ENCODE results near the gene PPP1R2C. TPM values are rescaled to one million over a fixed set of nuclear protein-coding genes. Genes with fewer than 3 reads are reported as not detected.

PPP1R2C gene
- not detected for total RNA-seq

DNA sequence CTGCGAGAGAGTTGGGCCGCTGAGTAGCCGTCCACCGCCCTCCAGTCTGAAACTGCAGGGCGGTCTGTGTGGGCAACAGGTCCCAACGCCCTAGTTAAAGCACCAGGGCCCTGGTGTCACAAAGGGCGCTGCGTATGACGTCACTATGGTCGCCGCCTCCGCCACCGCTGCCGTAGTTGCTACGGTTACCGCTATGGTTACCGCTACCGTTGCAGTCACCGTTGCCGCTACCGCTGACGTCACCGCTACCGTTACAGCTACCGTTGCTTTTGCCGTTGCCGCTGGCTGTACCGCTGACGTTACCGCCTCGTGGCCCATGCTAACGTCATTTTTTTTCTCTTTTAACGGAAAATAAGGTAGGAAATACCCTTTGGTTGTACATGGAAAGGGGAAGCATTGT, at the start of gene PPP1R2C:
PPP1R2C (minus strand) TSS at position 68 of the 400 bp plus-strand sequence. CDS start 84 bp downstream, outside the sequence.
- Histone ChIP-seq H3K36me3 (no peaks in the 10 kb centered on the region), H3K4me1 (no peaks in the 10 kb centered on the region), H3K4me3 (no peak within 1 kb of the TSS), H3K9me3 (no peaks in the 10 kb centered on the region), H3K27ac (no peak within 1 kb of the TSS), H3K27me3 (no peaks in the 10 kb centered on the region)
- DNase-seq, result no peak
- intact Hi-C loops (cut with DNase I), result no loop called here
- WGBS, 2 donors, result 71 to 96% methylated on average over 12 to 20 of the region's 33 CpGs
- TF ChIP-seq, protein P1, sequence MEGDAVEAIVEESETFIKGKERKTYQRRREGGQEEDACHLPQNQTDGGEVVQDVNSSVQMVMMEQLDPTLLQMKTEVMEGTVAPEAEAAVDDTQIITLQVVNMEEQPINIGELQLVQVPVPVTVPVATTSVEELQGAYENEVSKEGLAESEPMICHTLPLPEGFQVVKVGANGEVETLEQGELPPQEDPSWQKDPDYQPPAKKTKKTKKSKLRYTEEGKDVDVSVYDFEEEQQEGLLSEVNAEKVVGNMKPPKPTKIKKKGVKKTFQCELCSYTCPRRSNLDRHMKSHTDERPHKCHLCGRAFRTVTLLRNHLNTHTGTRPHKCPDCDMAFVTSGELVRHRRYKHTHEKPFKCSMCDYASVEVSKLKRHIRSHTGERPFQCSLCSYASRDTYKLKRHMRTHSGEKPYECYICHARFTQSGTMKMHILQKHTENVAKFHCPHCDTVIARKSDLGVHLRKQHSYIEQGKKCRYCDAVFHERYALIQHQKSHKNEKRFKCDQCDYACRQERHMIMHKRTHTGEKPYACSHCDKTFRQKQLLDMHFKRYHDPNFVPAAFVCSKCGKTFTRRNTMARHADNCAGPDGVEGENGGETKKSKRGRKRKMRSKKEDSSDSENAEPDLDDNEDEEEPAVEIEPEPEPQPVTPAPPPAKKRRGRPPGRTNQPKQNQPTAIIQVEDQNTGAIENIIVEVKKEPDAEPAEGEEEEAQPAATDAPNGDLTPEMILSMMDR (IDR thresholded peaks at IDR 0.05), result no peak

DNA sequence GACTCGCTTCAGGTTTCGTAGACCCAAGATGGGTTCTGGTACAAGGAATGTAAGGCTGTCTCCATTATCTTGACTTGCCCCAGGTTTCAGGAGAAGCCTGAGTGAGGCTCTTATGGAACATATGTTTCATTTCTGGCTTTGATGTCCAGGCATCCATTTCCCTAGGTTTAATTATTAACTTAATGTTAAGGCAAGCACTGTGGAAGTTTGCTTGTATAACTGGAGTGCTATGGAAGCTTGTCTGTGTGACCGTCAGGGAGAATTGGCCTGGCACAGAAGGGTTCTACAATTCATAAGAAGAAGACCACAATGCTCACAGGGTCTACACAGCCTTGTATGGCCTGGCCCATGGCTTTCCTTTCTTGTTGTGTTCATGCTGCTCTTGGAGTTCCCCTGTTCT, 47.2 kb upstream of the PPP1R2C start:
- no peak overlapping the region for H3K27ac ChIP-seq
- no peak for DNase-seq
- H3K36me3 ChIP-seq, result no peaks in the 10 kb centered on the region
- WGBS, 2 donors, result 85 to 88% methylated on average over 1 to 3 of the region's 3 CpGs
- no peak overlapping the region for H3K4me3 ChIP-seq
- no peak for TF ChIP-seq POLR2A (IDR thresholded peaks at IDR 0.05)
- TF ChIP-seq, protein P1 (IDR thresholded peaks at IDR 0.05), result no peak
- intact Hi-C loops (cut with DNase I), result no loop called here
- no peaks in the 10 kb centered on the region for H3K9me3 ChIP-seq
- H3K4me1 ChIP-seq, result no peaks in the 10 kb centered on the region
- H3K27me3 ChIP-seq, result no peaks in the 10 kb centered on the region

DNA sequence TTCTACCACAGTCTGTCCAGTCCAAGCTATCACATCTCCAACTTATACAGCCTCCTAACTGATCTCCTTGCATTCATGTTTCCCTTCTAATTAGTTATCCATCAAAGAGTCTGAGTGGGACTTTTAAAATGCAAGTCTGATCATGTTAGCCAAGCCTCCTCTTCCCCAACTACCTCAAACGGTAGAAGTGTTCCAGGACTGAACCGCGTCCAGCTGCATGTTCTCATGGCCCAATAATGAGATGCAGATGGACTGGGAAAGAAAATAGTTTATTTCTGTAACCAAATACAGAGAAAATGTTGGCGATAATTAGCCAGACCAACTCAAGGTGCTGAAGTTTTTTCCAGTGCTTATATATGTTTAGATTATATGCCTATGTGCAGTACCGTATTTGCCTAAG, 46.6 kb upstream of the PPP1R2C start:
- H3K4me3 ChIP-seq, result no peak overlapping the region
- no peak for DNase-seq
- 68 to 77% methylated on average over 3 of the region's 5 CpGs for WGBS, 2 donors
- H3K27me3 ChIP-seq, result no peaks in the 10 kb centered on the region
- no peaks in the 10 kb centered on the region for H3K36me3 ChIP-seq
- no peak overlapping the region for H3K27ac ChIP-seq
- no peaks in the 10 kb centered on the region for H3K9me3 ChIP-seq
- H3K4me1 ChIP-seq, result no peaks in the 10 kb centered on the region
- TF ChIP-seq, protein P1 (IDR thresholded peaks at IDR 0.05), result no peak
- TF ChIP-seq POLR2A (IDR thresholded peaks at IDR 0.05), result no peak
- intact Hi-C loops (cut with DNase I), result no loop called here

DNA sequence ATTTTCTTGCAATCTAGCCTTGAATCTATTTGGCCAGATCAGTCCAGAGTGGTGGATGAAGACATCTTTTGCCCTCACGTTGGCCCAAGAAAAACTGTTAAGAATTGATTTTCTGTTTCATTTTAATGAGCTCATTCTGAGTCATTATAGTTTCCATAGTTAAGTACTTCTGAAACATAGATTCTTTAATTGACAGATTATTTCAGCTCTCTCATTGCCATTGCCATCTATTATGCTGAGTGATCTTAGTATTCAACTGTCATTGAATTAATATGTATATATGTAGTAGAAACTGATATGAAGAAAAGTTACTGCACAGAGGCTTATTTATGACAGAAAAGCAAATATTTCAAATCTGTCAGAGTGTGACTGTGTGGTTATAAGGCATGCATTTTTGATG, 45.5 kb upstream of the PPP1R2C start:
- WGBS, 2 donors, result 33 to 38% methylated on average over 1 of the region's 1 CpG
- Histone ChIP-seq H3K9me3 (peaks cover 0 to 5% (median 0%) of the 10 kb centered on the region in 3 donors), H3K4me1 (no peaks in the 10 kb centered on the region), H3K27ac (no peak overlapping the region), H3K27me3 (no peaks in the 10 kb centered on the region), H3K36me3 (no peaks in the 10 kb centered on the region), H3K4me3 (no peak overlapping the region)
- TF ChIP-seq, protein P1 (IDR thresholded peaks at IDR 0.05), result no peak
- no peak for TF ChIP-seq POLR2A (IDR thresholded peaks at IDR 0.05)
- intact Hi-C loops (cut with DNase I), result no loop called here
- DNase-seq, result no peak

DNA sequence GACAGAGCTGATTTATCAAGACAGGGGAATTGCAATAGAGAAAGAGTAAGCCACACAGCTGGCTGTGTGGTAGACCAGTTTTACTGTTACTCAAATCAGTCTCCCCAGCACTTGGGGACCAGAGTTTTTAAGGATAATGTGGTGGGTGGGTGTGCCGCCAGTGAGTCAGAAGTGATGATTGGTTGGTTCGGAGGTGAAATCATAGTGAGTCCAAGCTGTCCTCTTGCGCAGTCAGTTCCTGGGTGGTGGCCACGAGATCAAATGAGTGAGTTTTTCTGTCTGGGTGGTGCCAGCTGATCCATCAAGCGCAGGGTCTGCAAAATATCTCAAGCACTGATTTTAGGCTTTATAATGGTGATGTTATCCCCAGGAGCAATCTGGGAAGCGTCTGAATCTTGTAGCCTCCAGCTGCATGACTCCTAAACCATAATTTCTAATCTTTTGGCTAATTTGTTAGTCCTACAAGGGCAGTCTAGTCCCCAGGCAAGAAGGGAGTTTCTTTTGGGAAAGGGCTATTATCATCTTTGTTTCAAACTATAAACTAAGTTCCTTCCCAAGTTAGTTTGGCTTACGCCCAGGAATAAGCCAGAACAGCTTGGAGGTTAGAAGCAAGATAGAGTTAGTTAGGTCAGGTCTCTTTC, 44.0 kb upstream of the PPP1R2C start:
- WGBS, 2 donors, result 85 to 87% methylated on average over 6 to 7 of the region's 7 CpGs
- Histone ChIP-seq H3K9me3 (peaks cover 0 to 8% (median 0%) of the 10 kb centered on the region in 3 donors), H3K27me3 (no peaks in the 10 kb centered on the region), H3K36me3 (no peaks in the 10 kb centered on the region), H3K4me3 (no peak overlapping the region), H3K27ac (no peak overlapping the region), H3K4me1 (no peaks in the 10 kb centered on the region)
- no peak for DNase-seq
- TF ChIP-seq POLR2A (IDR thresholded peaks at IDR 0.05), result no peak
- TF ChIP-seq, protein P1 (IDR thresholded peaks at IDR 0.05), result no peak
- intact Hi-C loops (cut with DNase I), result no loop called here

All from esophagus squamous epithelium (tissue), 5 donors.